ENCODE results near the gene SPOP. TPM values are rescaled to one million over a fixed set of nuclear protein-coding genes. Genes with fewer than 3 reads are reported as not detected.
"Not testable (repeated sequence)": the region's sequence is repeated elsewhere in the genome, so short reads cannot be mapped to it uniquely, and the experiment has no call there.

The SPOP gene
- polyA plus RNA-seq, 3 donors, result 23.1 to 36.8 (median 23.4) TPM

DNA sequence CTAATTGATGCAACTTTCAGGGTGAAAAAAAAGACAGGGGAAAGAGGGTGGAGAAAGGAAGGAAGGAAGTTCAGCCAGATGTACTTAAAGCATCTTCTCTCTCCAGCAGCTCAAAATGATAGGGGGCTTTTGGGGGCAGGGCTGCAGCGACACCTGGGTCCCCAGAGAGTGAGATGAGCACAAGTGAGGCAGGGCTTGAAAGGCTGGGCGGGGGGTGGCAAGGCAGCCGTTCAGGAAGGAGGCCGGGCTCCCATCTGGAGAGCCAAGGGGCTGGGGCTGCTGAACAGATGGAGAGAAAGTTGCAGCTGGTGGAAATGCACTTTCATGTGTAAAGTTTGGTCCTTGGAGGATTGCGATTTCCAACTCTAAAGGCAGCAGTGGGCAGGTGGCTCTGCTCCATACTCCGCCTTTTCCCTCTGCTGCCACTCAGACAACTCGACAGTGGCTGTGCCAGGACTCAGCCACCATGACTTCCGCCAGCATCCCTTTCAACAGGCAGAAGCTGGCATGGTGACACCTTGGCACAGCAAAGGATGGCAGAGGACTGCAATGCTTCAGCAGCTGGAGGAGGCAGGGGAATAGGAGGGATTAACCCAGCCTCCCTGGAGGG is 22.2 kb upstream of the SPOP start:
- WGBS, 3 donors, result 65 to 73% (median 65%) methylated on average over 8 of the region's 8 CpGs
- no peak overlapping the region for H3K27ac ChIP-seq (ENCODE audit: low read depth, low read length)

DNA sequence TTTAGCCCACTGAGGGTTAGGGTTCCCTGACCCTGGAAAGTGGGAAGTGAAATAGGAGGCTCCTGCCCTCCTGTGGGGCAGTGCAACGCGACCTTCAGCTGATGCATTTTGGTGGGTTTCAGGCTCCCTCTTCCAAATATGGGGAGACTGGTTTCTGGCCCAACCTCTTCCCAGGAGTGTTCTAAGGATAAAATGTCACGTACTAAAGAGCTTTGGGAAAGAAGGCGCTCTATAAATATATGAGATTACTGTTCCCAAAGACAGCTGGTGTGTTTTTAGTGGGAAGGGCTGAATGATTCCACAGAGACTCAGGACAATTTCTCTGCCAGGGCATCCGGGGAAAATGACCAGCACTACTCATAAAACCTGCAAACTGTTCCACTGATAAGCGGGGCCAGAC is 20.1 kb upstream of the SPOP start:
- WGBS, 3 donors, result 49 to 66% (median 61%) methylated on average over 6 of the region's 6 CpGs
- no peak overlapping the region for H3K27ac ChIP-seq (ENCODE audit: low read depth, low read length)

DNA sequence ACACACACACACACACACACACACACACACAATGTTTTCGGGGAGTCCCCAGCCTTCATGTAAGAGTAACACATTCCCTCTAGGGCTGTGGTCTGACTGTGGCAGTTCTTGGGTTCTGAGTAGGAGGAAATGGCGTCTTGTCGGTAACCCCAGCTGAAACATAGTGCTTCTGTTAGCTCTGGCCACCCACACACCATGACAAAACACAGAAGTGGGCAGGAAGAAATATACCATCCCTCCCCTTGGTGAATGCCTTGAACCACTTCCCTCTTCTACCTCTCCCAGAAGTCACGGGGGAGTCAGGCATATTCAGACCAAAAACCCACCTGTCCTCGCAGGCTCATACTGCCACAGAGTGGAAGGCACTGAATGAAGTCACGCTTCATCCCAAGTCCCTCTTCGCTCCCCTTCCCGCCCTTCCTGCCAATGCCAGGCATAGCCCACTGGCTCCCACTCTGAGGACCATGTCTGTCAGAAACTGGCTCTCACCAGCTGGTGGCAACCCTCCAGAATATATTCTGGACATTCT is 18.4 kb upstream of the SPOP start:
- H3K27ac ChIP-seq (ENCODE audit: low read depth, low read length), result no peak overlapping the region
- WGBS, 3 donors, result 66 to 70% (median 67%) methylated on average over 8 of the region's 8 CpGs

DNA sequence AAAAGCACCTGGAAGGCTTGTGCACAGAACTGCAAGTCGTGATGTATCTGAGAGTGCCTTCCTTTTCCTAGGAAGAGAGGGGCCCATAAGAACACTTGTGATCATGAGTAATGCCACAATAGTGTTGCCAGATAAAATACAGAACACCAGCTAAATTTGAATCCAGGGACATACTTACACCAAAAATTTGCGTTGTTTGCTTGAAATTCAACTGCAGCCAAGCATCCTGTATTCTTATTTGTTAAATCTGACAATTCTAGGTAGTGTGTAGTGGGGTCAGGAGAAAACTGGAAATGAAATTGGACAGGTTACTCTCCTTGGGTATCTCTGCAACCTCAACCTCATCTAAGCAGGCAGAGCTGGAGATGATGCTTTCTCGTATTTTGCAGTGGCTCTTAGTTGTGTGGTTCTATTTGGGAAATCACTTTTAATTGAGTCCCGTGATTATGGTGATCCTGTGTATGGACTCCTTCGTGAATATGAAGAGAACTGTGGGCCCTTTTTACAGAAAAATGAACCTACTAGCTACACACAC is 17.9 kb upstream of the SPOP start:
- WGBS, 3 donors, result 44 to 47% (median 46%) methylated on average over 5 of the region's 5 CpGs
- no peak overlapping the region for H3K27ac ChIP-seq (ENCODE audit: low read depth, low read length)

DNA sequence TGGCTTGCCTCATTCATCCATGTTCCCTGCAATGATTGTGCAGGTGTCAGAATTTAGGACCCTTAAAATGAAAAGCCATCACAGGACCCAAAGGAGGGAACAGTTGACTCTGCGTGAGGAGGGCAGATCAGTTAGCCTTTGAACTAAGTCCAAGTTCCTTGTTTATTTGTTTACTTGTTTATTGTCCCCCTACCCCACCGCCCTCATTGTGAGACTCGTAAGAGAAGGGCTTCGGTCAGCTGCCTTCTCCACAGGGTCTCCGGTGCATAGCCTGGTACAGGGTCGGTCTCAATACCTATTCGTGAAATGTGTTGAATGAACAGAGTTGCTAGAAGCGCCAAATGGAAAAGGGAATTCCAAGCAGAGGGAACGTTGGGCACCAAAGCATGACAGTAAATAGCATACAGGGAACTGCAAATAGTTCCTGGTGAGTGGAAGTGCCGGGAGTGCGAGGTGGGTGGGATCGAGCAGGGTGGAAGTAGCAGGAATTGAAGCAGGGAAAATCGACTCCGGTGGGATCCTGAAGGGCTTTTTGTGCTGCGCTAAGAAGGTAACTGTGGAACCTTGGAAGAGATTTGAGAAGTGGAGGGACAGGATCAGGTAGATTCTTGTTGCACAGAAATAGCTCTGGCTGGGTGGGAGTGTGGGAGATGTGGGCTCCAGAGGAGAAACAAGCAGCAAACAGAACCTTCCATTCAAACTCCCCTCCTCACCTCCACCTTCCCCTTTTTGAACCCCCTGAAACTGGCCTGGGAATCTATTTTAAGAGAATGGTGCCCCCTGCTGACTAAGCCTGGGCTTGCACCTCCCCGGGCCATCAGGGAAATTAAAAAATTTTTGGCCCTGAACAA is 17.2 kb upstream of the SPOP start:
- 16 to 38% (median 29%) methylated on average over 16 of the region's 16 CpGs for WGBS, 3 donors
- no peak overlapping the region for H3K27ac ChIP-seq (ENCODE audit: low read depth, low read length)

DNA sequence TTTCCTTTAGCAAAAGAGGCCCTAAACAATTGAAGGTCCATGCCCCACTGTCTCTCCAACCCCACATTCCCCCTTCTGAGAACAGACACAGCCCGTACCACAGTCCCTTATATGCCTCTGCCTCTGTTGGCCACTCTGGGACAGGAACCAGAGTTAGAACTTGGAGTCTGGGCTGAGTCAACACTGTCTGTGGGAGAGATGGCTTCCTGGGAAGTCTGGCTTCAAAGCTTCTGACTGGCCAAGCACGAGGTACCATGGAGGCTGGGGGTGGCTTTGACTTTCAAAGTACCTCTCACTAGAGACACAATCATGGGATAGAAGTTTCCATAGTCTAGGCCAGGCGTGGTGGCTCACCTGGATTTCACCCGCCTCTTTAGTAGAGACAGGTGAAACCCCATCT is 14.9 kb upstream of the SPOP start:
- 82 to 90% (median 89%) methylated on average over 4 of the region's 4 CpGs for WGBS, 3 donors
- H3K27ac ChIP-seq (ENCODE audit: low read depth, low read length), result no peak overlapping the region

DNA sequence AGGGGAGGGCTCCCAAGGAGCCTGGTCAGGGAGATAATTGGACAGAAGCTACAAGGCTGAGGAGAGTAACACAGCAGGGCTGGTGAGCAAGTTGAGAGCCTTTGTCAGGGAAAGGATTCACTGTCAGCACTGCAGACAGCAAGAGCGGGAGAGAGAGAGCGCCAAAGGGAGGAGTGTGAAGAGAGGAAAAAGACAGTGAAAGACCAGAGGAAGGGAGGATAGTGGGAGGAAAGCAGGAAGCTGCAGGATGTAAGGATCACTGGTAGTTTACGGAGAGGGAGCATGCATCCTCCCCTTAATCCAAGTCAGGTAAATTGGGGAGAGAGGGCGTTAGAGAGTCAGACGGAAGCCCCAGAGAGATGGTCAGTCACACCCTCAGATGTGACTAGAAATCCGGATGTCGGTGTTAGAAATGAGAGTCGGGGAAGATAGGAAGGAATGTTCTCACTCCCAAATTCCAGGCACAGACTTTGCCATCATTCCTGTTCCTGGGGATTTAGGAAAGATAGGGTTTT is 13.8 kb upstream of the SPOP start:
- 52 to 62% (median 54%) methylated on average over 8 of the region's 8 CpGs for WGBS, 3 donors
- no peak overlapping the region for H3K27ac ChIP-seq (ENCODE audit: low read depth, low read length)

DNA sequence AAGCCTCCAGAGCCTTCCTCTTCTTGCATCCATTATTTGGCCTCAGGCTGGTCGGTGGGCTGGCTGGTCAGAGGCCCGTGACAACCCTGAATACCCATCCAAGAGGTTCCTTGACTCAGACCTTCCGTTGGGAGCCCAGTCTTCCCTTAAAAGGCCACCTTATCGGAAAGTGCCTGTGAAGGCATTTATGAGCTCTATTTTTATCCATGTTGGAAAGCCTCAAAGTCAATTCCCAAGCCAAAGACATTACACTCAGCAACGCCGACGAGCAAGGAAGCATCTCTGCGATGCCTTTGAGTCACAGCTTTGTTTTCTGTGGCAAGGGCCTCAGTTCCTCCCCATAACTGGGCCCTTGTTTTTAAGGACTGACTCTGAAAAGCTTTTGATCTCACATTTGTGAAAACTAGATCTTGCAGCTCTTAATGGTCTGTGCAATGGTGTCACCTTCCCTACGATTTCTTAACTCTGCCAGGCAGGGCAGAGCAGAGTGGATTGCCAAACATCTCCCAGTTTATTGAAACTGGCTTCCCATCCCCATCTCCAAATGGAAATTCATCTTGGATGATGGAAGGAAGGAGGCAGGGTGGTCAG is 13.3 kb upstream of the SPOP start:
- 50 to 78% (median 73%) methylated on average over 9 of the region's 9 CpGs for WGBS, 3 donors
- H3K27ac ChIP-seq (ENCODE audit: low read depth, low read length), result no peak overlapping the region

DNA sequence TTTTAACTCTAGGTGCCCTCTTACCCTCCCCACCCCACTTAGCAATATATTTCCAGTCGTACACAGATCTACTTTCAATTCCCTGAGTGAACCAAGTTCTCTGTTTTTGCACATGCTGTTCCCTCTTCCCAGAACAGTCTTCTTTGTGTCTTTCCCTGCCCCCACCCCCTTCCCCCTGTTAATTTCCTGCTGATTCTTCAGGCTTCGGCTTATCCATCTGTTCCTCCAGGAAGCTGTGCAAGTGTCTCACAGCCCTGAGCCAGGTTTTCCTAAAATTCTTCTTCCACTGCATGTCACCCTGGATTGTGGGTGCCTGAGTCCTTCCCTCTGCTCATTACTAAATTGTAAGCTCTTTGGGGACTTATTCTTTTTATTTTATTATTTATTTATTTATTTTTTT is 12.4 kb upstream of the SPOP start:
- no peak overlapping the region for H3K27ac ChIP-seq (ENCODE audit: low read depth, low read length)

DNA sequence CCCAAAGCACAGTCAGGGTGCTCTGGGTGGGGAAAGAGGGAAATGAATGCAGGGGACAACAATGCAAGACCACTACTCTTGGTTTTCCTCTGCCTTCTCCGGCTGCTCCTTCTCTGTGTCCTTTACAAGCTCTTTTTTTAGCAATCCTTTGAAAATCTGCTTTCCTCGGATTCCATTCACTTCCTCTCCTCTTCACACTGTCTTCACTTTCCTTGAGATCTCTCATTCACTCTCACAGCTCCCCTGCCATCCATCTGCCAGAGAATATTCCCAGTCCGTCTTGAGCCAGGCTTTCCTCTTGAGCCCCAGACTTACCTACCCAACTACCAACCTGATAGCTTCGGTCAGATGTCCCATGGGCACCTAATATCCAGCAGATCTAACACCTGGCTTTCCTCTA is 11.0 kb upstream of the SPOP start:
- no peak overlapping the region for H3K27ac ChIP-seq (ENCODE audit: low read depth, low read length)
- WGBS, 3 donors, result 76 to 84% (median 82%) methylated on average over 4 of the region's 4 CpGs

More for the DNA sequence above, 12.4 kb upstream of the SPOP start:
- WGBS, 3 donors, result 51 to 76% (median 52%) methylated on average over 2 of the region's 2 CpGs

DNA sequence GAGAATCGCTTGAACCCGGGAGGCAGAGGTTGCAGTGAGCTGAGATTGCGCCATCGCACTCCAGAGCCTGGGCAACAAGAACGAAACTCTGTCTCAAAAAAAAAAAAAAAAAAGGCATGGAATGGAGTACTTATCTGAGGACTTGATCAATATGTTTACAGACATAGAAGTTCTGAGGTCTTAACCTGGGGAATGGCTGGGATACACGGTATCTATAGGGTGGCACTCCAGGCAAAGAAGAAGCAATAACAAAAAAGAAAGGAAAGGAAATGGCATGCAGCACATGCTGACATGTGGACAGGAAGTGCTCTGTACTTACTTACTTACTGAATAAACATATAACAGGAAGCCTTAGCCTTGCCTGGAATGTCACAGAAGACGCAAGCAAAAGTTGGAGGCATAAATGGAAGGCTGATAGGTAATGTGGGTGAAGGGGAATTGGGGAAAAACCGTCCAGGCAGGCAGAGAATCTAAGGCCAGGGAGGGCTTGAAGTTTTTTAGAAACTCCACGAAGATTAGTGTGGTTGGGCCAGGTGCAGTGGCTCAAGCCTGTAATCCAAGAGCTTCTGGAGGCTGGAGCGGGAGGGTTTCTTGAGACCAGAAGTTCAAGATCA is 10.1 kb upstream of the SPOP start:
- H3K27ac ChIP-seq (ENCODE audit: low read depth, low read length), result no peak overlapping the region
- 57 to 59% (median 59%) methylated on average over 10 of the region's 10 CpGs for WGBS, 3 donors

DNA sequence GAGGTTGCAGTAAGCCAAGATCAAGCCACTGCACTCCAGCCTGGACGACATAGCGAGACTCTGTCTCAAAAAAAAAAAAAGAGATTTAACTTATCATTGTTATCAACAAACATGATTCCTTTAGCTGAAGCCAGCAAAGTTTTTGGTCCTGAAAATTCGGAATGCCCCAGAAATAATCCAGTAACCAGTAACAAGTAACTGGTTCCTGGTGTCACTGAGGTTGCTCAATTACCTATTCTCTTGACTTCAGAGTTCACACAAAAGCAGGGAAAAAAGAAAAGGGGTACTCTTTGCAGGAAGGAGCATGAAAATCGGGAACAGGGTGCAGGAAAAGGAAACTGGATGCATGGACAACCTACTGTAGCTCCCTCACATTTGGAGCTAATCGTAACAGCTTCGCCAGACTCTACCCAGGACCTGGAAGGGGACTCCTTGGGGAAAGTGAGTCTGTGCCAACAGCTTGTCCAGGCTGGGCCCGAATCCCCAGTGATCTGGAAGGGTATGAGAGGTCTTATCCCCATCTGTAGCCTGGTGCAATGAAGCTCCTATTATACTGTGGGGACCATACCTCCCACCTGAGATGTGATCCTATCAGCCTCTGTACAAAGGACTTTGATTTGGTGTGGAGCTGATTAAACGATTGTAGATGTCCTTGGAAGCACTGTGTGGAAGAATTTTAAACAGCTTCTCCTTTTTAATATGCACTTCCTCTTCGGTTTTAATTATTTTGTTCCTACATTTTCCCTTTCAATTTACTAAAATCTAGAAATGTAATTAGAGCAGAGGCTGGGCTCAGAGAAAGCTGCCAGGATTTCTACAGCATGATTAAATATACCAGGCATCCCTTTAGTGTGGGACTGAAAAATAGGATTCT is 3.4 kb upstream of the SPOP start:
- H3K27ac ChIP-seq (ENCODE audit: low read depth, low read length), result no peak overlapping the region
- 62 to 68% (median 65%) methylated on average over 9 of the region's 9 CpGs for WGBS, 3 donors

DNA sequence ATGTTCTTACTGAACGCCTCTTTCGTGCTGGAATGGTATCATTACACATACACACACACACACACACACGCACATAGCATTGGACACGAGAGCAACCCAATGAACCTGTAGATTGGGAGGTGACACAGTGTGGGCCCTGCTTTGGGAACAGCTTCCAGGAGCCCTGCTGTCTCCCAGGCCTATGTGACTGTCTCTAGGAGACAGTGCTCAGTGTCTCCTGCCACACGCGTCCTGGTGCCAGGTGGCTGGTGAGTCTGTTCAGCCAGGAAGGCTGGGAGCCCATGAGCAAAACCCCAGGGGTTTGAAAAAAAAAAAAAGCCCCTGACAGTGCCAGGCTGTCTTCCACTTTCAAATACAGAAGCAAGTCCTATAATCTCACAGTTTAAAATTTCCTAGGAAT is 2.4 kb upstream of the SPOP start:
- 65 to 80% (median 73%) methylated on average over 6 of the region's 6 CpGs for WGBS, 3 donors
- H3K27ac ChIP-seq (ENCODE audit: low read depth, low read length), result no peak overlapping the region

DNA sequence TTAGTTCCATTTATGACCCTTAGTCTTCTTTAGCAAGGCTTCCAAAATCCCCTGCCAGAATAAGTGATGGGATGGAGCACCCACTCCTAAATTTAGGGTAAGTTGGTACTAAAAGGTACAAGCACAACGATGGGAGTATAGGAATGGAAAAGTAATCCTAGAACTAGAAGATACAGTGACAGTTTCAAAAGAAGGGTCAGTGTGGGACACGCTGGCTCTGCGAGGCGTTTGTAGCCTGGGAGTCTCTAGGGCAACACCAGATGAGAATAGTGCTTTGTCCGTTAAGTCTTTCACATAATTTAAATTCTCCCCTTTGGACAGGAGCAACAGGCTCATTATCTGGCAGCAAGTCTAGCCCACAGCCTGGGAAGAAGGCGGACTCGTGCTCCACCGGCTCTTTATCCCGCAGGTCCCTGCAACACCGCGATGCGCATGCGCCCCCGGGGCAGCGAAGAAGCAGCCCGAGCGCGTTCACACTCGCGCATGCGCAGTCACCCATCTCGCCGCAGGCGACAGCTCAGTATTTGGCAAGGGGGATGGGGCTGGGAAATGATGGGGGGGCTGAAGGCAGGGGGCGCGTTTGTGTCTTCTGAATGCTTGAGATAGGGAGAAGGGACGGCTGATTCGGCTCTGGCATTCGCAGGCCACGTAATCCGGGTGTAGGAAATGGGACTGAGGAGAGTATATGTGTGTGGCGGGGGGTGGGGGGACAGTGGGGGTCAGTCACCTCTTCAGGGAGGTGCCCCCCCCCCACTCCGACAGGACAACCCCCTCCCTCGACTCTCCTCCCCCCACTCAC is 564 bp downstream of the SPOP start:
- WGBS, 3 donors, result 0 to 1% (median 0%) methylated on average over 31 to 34 of the region's 34 CpGs
- H3K27ac ChIP-seq (ENCODE audit: low read depth, low read length), result peak overlapping the region; percentile 51

DNA sequence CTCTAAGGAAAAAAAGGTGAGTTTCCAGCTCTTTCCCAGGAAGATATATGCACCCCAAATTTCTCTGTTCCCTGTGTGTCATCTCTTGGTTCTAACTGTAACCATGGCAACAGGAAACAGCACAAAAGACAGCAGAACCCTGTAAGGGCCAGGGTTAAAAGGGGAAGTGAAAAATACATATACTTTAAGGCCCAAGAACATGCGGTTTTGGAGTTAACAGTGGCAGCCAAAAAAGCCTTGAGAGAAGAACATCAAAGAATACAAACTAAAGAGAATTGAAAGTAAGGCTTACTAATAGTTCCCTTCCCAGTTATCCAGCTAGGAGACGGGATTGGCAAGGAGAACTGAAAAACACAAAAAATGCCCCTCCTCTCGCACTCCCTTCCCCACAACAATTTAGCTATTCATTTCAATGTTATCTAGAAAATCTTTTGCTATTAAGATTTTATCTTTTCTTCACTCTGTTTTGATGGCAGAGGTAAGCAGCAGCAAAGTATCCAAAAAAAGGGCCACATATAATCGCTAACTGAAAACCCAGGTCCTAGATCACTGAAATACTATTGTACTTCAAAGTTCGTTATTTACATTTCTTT is 1.5 kb downstream of the SPOP start:
- WGBS, 3 donors, result 26 to 32% (median 28%) methylated on average over 5 of the region's 5 CpGs
- H3K27ac ChIP-seq (ENCODE audit: low read depth, low read length), result no peak overlapping the region

DNA sequence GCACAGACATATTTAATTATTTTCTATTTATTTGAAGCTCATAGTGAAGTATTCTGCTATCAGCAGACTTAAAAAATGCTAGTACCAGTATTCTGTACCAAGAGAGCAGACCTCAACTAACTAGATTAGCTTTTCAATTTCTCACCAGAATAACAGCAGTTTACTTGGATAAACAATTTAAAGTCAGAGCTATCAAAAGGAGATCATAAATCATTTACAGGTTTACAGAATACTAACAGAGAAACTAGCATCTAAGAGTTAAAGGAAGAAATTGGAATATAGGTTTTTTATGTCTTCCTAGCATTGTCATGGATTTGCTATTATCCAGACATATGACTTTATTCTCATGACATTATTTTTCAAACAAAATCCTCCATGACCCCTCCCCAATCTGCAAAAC is 3.4 kb downstream of the SPOP start:
- no peak overlapping the region for H3K27ac ChIP-seq (ENCODE audit: low read depth, low read length)

DNA sequence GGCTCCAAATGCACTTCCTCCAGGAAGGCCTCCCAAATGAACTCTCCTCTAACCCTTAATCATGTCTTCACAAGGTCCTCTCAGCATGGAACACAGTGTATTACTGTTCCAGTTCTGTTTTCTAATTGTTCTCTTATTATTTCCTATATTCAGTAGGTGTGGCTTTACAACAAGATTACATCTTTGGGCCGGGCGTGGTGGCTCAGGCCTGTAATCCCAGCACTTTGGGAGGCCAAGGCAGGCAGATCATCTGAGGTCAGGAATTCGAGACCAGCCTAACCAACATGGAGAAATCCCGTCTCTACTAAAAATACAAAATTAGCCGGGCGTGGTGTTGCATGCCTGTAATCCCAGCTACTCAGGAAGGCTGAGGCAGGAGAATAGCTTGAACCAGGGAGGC is 4.2 kb downstream of the SPOP start:
- 80 to 93% (median 82%) methylated on average over 6 of the region's 6 CpGs for WGBS, 3 donors
- not testable (repeated sequence) for H3K27ac ChIP-seq (ENCODE audit: low read depth, low read length)
